GM12891 (cell line): ENCODE results near the gene NXN.
A peak's percentile ranks its signal among the peaks of the same experiment; 100 is the strongest.
"Not testable (repeated sequence)": the region's sequence is repeated elsewhere in the genome, so short reads cannot be mapped to it uniquely, and the experiment has no call there.

Experiments used
- DNase-seq: peaks from one replicate; pipeline ENCODE4 v3.0.0; 2011; ENCODE audit warnings: low spot score; ENCODE audit not compliant: insufficient read length
- FAIRE-seq: peaks from 2 replicates; lab custom pipeline; 2011; peaks lifted over from hg19 to GRCh38; lab: Jason Lieb, UNC
- PAX5 ChIP-seq: IDR thresholded peaks from 2 replicates; pipeline ENCODE4 v1.6.1; 2011; ENCODE audit warnings: low read length, moderate library complexity, mild to moderate bottlenecking; ENCODE audit not compliant: insufficient read depth, severe bottlenecking
- POLR2A ChIP-seq: IDR thresholded peaks from 2 replicates; pipeline ENCODE4 v1.6.1; 2011; ENCODE audit warnings: low read depth, low read length, control low read depth
- POLR2AphosphoS5 ChIP-seq: IDR thresholded peaks from 2 replicates; pipeline ENCODE4 v1.6.1; 2011; ENCODE audit warnings: low read depth, low read length, control low read depth
- POU2F2 ChIP-seq: IDR thresholded peaks from 2 replicates; pipeline ENCODE4 v1.6.1; 2011; ENCODE audit warnings: low read depth, mild to moderate bottlenecking, control low read depth, low read length, moderate library complexity
- SPI1 ChIP-seq: IDR thresholded peaks from 2 replicates; pipeline ENCODE4 v1.6.1; 2011; ENCODE audit warnings: low read depth, low read length, control low read depth
- TAF1 ChIP-seq: IDR thresholded peaks from 2 replicates; pipeline ENCODE4 v1.6.1; 2011; ENCODE audit warnings: low read depth, low read length, control low read depth

NXN gene

DNA sequence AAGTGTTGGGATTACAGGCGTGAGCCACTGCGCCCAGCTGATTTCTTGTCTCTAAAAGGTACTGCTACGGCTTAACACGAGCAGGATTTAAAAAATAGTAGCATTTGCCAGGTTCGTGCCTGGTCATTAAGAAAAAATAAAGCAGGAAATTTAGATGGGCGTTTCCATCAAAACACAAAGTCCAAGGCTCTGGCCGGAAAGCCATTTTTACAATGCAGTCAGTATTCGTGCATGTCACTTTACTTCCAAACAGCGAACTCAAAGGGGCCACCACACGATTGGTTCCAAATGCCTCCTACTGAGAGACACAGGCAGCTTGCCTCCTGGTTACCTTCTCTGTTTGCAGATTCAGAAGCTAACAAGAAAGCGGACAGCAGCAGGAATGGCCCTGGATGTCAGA is 131.2 kb downstream of the NXN start:
- FAIRE-seq (no peak), DNase-seq (no peak)
- TF ChIP-seq TAF1 (no peak), POU2F2 (no peak), POLR2AphosphoS5 (no peak), POLR2A (no peak), SPI1 (no peak), PAX5 (no peak)

DNA sequence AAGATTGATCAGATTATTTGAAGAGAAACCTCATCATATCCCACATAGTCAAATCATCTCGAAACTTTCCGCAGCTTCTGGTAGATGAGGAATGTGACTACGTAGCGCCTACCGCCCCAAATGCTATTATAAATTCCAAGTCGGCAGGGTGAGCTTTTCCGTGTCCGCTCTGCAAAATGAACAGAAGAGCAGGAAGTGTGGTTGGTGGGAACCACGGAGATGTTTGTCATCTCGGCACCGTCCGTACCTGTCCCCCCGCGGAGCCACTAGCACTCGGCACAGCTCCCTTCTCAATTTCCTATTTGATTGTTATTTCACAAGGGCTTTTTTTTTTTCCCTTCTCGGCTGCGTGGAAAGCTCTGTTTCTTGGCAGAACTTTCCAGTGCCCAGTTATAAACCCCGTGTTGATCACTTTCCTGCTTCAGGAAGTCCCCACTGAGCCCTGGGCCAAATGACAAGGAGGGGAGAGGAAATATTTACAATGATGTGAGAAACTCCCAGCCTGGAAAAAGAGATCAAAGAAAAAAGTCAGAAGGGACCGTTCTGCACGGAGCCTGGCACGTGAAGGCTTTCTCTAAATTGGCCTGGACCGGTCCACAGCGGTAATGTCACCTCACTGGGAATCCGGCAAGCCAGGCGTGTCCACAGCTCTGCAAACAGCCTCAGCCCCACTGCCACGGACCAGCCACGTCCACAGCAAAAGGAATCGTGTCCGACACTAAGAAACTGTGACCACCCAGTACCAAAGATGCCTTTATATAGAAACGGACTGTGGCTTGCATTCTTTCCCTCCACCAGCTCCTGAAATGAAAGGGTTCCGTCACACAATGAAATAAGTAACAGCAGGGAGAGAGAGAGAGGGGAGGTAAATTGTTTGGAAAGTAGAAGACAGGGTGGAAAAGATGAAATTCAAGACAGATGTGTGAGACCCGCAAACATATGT is 132.4 kb downstream of the NXN start:
- TF ChIP-seq POU2F2 = no peak
- no peak for TF ChIP-seq POLR2A
- no peak for TF ChIP-seq PAX5
- TF ChIP-seq TAF1 = no peak
- no peak for TF ChIP-seq SPI1
- no peak for TF ChIP-seq POLR2AphosphoS5
- DNase-seq = no peak
- no peak for FAIRE-seq

DNA sequence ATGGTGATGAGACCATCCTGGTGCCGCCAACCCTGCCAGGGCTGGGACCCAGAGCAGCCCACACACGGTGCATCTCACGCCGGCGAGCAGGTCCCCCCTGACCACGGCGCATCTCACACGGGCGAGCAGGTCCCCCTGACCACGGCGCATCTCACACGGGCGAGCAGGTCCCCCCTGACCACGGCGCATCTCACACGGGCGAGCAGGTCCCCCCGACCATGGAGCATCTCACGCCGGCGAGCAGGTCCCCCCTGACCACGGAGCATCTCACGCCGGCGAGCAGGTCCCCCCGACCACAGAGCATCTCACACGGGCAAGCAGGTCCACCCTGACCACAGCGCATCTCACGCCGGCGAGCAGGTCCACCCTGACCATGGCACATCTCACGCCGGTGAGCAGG is 138.3 kb downstream of the NXN start:
- no peak for TF ChIP-seq TAF1
- no peak for TF ChIP-seq SPI1
- no peak for TF ChIP-seq POLR2A
- no peak for TF ChIP-seq POLR2AphosphoS5
- TF ChIP-seq POU2F2 = no peak
- TF ChIP-seq PAX5 = no peak
- DNase-seq = no peak
- peak; percentile 76 for FAIRE-seq

DNA sequence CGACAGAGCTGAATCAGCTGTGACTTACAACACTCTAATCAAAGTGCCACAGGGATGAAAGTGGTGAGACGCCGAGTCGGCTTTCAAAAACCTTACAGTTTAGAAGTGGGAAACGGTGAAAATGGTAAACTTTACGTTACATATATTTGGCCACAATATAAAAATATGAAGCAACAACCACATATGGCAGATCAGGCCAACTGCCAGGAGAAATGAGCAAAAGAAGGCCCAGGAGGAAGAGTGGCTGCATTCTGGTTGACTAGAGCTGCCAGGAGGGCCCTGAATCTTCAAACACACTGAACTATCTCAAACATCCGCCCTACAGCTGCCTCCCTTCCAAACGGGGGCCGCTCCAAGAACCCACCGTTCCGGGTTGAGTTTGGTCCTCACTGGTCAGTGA is 141.1 kb downstream of the NXN start:
- DNase-seq (no peak), FAIRE-seq (no peak)
- TF ChIP-seq POLR2A (no peak), POLR2AphosphoS5 (no peak), PAX5 (no peak), POU2F2 (no peak), TAF1 (no peak), SPI1 (no peak)

DNA sequence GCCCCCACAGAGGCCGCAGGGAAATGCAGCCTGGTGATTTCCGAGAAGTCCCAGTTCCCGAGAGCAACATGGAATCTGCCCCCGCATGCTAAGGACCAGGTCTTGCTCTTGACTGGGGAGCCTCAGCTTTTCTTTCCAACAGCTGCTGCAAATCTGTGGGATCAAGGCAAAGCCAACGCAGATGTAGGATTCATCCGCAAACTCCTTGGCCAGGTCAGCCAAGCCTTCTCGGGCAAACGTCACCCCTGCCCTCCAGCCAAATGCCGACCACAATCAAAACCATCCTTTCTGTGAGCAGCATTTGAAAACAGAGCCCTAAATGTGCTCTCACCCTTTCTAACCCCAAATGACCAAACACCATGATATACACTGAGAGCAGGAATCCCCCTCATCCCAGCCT is 143.4 kb downstream of the NXN start:
- no peak for FAIRE-seq
- TF ChIP-seq SPI1 = no peak
- no peak for TF ChIP-seq PAX5
- no peak for DNase-seq

DNA sequence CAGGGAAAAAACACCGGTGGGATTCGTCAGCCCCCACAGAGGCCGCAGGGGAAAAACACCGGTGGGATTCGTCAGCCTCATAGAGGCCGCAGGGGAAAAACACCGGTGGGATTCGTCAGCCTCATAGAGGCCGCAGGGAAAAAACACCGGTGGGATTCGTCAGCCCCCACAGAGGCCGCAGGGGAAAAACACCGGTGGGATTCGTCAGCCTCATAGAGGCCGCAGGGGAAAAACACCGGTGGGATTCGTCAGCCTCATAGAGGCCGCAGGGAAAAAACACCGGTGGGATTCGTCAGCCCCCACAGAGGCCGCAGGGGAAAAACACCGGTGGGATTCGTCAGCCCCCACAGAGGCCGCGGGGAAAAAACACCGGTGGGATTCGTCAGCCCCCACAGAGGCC is 143.9 kb downstream of the NXN start:
- not testable (repeated sequence) for FAIRE-seq

DNA sequence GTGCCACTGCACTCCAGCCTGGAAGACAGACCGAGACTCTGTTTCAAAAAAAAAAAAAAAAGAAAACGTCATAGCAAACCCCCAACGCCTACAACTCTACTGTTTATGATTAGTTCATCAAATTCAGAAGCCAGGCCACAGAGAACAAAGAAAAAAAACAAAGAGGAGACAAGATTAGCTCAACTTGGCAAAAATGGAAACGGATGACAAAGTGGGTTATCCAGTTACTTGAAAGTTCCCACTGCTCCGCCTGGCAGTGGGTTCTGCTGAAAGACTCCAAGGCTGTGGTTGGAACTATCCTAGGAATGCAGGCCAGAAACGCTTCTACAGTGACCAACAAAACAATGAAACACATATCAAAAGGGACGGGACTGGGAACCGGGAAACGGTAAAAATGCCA is 144.3 kb downstream of the NXN start:
- no peak for FAIRE-seq
- DNase-seq = no peak
- TF ChIP-seq PAX5 (no peak), POU2F2 (no peak), TAF1 (no peak), POLR2AphosphoS5 (no peak), SPI1 (no peak), POLR2A (no peak)

More for the DNA sequence above, 143.9 kb downstream of the NXN start:
- not testable (repeated sequence) for DNase-seq

DNA sequence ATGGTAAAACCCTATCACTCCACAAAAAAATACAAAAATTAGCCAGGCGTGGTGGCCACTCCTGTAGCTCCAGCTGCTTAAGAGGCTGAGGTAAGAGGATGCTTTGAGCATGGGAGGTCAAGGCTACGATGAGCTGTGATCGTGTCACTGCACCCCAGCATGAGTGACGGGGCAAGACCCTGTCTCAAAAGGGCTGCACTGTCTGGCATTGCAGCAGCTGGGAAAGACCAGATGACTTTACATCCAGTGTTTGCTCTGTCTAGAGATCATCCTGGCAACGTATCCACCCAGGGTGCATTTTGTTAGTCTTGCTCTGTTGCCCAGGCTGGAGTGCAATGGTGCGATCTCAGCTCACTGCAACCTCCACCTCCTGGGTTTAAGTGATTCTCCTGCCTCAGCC is 145.4 kb downstream of the NXN start:
- DNase-seq (no peak), FAIRE-seq (no peak)
- TF ChIP-seq SPI1 (no peak), TAF1 (no peak), POLR2AphosphoS5 (no peak), POLR2A (no peak), PAX5 (no peak), POU2F2 (no peak)

DNA sequence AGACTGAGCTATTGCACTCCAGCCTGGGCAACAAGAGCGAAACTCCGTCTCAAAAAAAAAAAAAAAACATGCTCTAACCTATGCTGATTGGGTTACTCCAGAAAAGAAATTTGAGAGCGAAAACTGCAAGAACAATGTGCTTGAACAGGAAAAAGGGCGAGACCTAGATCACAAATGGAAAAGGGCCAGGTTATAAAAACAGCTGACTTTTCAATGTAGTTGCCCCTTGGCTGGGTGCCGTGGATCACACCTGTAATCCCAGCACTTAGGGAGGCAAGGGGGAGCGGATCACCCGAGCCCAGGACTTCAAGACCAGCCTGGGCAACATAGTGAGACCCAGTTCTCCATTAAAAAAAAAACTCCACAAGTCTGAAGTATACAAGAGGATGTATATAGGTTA is 148.6 kb downstream of the NXN start:
- no peak for TF ChIP-seq POU2F2
- no peak for TF ChIP-seq POLR2A
- TF ChIP-seq TAF1 = no peak
- no peak for TF ChIP-seq PAX5
- TF ChIP-seq POLR2AphosphoS5 = no peak
- TF ChIP-seq SPI1 = no peak
- DNase-seq (no peak), FAIRE-seq (no peak)

DNA sequence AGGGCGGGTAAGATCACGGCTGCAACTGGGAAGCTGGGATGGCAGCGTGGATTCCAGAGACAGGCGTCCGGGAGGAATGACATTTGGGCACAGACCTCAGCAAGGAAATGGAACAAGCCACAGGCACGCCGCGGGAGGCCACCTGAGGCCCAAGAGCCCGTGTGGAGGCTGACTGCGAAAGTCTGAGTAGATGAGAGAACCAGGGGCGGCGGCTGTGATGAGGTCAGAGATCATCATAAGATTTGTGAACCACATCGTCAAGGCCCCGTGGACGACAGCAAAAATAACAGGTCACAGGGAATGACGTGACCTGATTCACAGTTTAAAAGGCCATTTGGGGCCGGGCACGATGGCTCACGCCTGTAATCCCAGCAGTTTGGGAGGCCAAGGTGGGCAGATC is 149.2 kb downstream of the NXN start:
- TF ChIP-seq POLR2AphosphoS5 (no peak), PAX5 (no peak), POLR2A (no peak), TAF1 (no peak), POU2F2 (no peak), SPI1 (no peak)
- DNase-seq (no peak), FAIRE-seq (no peak)

DNA sequence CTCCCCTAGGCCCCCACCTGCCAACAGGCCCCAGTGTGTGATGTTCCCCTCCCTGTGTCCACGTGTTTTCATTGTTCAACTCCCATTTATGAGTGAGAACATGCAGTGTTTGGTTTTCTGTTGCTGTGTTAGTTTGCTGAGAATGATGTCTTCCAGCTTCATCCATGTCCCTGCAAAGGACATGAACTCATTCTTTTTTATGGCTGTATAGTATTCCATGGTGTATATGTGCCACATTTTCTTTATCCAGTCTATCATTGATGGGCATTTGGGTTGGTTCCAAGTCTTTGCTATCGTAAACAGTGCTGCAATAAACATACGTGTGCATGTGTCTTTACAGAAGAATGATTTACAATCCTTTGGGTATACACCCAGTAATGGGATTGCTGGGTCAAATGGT is 150.0 kb downstream of the NXN start:
- not testable (repeated sequence) for FAIRE-seq, DNase-seq

DNA sequence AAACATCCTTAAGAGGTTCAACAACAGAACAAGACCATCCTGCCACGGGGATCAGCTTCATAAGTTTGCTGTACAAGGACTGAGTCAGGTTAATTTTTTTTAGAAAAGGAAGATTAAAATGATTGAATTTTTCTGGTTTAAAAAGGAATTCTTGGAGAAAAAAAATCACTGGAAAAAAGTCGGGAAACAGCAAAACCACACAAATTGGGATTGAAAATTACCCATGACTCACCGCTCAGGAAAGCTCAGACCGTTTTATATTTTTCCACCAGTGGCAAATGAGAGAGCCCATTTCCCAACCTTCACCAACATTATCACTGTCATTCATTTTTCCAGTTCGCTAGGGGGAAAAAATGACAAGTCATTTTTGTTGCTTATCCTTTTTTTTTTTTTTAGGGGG is 150.8 kb downstream of the NXN start:
- DNase-seq (no peak), FAIRE-seq (no peak)
- TF ChIP-seq POU2F2 (no peak), POLR2A (no peak), PAX5 (no peak), POLR2AphosphoS5 (no peak), SPI1 (no peak), TAF1 (no peak)
